NCI-H2107 treated with DMSO at 0.1 percent for 48 hours (cell line): ENCODE measurements around the gene OLIG1.

ENCODE experiments used
- DNase-seq: peaks from one replicate; lab custom pipeline; 2025; ENCODE audit not compliant: unreplicated experiment; lab: John Stamatoyannopoulos, UW

Gene OLIG1

DNA sequence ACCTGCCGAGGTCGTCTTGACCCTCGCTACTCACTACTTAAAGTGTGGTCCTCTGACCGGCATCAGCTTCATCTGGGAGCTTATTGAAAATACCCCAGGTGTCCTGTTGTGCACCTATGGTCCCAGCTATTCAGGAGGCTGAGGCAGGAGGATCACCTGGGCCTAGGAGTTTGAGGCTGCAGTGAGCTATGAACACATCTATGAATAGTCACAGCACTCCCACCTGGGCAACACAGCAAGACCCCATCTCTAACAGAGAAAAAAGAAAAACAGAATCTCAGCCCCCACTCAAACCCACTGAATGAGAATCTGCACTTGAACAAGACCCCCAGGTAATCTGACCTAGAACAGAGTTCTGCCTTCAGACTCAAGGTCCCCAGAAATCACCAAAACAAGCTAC, 8.7 kb upstream of the OLIG1 start:
- DNase-seq: no peak

GRCh38 chr21:33063375-33063883, 6.5 kb upstream of the OLIG1 start:
- no peak for DNase-seq

GRCh38 chr21:33063907-33064622, 5.9 kb upstream of the OLIG1 start:
- DNase-seq: no peak

GRCh38 chr21:33064623-33065390, 5.1 kb upstream of the OLIG1 start:
- no peak for DNase-seq

- no peak for DNase-seq
Measured at GRCh38 chr21:33067043-33067442, 2.9 kb upstream of the OLIG1 start.

- no peak for DNase-seq
Measured at GRCh38 chr21:33067457-33067856, 2.5 kb upstream of the OLIG1 start.

- DNase-seq: no peak
Measured at GRCh38 chr21:33069243-33069642, 698 bp upstream of the OLIG1 start.

- DNase-seq: no peak
Measured at GRCh38 chr21:33069645-33069993, 322 bp upstream of the OLIG1 start.

DNA sequence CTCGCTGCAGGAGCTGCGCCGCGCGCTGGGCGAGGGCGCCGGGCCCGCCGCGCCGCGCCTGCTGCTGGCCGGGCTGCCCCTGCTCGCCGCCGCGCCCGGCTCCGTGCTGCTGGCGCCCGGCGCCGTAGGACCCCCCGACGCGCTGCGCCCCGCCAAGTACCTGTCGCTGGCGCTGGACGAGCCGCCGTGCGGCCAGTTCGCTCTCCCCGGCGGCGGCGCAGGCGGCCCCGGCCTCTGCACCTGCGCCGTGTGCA, 730 bp downstream of the OLIG1 start:
- DNase-seq: no peak

DNA sequence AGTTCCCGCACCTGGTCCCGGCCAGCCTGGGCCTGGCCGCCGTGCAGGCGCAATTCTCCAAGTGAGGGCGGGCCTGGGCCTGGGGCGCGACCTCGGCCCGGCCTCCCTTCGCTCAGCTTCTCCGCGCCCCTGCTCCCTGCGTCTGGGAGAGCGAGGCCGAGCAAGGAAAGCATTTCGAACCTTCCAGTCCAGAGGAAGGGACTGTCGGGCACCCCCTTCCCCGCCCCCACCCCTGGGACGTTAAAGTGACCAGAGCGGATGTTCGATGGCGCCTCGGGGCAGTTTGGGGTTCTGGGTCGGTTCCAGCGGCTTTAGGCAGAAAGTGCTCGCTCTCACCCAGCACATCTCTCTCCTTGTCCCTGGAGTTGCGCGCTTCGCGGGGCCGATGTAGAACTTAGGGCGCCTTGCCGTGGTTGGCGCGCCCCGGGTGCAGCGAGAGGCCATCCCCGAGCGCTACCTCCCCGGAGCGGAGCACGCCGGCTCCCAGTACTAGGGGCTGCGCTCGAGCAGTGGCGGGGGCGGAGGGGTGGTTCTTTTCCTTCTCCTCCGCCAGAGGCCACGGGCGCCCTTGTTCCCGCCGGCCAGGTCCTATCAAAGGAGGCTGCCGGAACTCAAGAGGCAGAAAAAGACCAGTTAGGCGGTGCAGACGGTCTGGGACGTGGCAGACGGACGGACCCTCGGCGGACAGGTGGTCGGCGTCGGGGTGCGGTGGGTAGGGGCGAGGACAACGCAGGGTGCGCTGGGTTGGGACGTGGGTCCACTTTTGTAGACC, 1.2 kb downstream of the OLIG1 start:
- no peak for DNase-seq

DNA sequence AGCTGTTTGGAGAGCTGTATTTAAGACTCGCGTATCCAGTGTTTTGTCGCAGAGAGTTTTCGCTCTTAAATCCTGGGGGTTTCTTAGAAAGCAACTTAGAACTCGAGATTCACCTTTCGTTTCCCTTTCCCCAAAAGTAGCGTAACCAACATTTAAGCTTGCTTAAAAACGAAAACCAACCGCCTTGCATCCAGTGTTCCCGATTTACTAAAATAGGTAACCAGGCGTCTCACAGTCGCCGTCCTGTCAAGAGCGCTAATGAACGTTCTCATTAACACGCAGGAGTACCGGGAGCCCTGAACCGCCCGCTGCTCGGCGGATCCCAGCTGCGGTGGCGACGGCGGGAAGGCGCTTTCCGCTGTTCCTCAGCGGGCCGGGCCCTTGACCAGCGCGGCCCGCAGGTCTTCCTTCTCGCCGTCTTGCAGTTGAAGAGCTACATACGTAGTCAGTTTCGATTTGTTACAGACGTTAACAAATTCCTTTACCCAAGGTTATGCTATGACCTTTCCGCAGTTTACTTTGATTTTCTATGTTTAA, 1.9 kb downstream of the OLIG1 start:
- no peak for DNase-seq

DNA sequence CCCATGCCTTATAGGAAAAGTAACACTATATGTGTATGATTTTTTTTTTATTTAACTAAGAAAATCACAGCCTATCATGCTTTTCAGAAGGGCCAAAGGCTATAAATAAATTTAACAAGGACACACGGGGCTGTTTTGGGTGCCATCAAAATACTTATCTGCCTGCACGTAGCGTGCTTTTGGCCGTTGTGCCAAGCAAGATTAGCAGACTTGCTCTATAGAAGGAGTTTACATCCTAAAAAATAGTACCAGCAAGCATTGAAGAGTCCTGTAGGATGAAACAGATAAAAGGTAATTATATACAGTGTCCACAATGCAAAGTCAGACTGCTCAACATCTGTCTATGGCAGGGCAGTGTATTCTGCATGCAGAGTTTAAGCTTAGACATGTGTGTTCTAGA, 3.7 kb downstream of the OLIG1 start:
- DNase-seq: no peak

DNA sequence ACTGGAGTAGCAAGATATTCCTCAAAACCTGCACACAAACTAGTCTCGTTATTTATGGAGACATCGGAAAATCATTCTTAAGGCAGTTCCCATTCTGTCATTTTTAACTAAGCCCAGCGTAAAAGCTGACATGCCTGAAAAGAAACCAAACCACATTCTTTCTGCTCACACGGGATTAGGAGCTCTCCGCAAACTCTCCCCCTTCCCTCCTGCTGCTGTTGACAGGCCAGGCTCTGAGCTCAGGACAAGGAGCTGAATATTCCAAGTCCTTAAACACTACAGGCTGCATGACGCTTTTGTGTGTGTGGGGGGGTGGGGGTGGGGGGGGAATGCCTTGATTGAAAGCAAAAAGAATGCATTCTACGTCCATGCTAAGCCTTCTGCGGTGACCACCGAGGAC, 5.2 kb downstream of the OLIG1 start:
- DNase-seq: no peak

DNA sequence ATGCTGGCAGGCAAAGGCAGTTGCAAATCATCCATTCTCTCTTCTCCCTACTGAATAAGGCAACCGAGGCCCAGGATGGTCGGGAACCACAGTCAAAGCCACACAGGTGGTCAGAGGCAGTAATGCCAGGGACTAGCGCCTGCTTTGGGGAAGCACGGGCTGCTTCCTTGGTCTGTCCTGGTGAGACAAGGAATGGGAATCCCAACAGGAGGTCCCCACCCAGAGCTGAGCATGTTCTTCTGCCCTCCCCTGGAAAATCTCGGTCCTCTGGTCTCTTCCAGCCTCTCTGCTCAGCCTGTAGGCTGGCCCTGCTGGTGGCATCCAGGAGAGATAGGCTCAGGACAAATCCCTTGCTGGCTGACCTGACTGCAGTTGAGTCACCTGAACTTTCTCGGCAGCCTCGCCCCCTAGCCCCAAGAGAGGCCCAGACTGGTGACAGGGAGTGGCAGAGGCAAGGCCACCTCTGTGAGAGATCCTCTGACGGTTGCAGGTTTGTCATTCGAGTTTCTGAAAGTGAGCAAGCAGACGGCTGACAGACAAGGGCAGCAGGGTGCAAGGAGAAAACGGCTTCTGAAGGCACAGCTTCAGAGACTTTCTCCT, 5.8 kb downstream of the OLIG1 start:
- DNase-seq: no peak

DNA sequence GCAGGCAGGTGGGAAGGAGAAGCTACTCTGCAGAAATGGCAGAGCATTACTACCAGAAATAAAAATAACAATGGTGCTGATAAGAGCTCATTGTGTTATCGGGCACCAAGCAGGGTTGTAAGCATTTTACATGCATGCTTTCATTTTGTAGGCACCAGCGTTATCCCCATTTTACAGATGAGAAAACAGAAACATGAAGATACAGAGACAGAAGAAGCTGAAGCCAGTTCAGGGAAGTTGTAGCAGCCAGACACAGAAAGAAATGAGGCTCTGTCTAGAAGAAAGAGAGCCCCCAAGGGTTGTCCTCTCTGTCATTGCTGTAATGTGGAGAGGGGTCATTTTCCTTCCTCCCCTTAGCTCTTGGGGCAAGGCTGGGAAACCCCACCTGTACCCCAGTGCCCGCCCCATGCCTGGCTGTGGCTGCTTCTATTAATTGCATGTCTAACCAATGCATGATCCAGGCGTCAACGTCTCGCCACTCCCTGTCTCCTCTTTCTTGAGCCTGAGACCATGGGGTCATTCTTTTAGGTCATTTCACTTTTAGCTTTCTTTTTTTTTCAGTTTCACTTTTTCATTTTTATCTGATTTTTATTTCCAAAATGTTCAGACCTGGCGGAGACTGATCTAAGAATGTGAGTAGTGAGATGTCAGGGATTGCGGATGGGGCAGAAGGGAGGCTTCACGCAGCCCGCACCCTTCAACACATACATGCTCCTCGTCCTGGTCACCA, 6.8 kb downstream of the OLIG1 start:
- DNase-seq: no peak

DNA sequence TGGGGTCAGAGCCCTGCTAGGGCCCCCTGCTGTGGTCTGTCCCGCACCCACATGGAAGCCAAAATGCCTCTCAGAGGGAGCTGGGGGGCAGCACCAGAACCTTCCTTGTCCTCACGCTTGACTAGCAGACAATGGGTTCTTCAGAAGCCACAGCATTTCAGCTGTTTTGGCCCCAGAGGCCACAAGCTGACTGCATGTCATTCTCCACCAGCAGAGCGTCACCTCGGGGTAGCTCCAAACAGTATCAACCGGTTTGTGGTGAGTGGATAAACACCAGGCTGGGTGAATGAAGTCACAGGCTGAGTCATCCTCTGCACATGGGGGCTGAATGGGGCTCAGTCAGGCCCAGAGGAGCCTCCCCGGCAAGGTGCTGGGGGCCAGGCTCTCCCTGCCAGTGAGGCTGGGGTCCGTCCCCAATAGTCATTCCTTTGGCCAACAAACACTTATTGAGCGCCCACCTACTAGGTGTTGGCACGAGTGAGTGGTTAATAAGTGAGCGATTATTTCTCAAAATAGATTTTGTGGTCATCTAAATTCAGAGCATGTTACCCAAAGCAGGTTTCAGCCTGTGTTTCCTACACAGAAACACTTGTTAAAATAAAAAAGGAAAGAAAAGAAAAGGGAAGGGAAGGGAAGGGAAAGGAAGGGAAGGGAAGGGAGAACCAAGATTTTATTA, 9.1 kb downstream of the OLIG1 start:
- DNase-seq: no peak

DNA sequence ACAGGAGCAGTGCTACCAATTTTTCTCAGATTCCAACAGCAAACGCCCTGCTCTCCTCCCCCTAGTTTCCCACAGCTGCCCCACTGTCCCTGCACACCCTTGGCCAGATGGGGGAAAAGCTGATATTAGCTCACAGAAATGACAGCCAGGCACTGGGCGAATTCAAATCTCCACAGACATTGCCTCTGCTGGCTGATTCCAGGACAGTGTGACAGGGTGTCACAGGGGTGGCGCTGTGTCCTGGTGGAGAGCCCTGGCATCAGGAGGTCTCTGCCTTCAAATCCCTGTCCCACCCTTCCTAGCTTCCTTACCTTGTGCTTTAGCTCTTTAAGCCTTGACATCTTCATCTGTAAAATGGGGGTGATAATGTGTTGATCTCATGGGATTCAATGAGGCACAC, 10.4 kb downstream of the OLIG1 start:
- DNase-seq: no peak

- no peak for DNase-seq
Measured at GRCh38 chr21:33080776-33081175, 10.8 kb downstream of the OLIG1 start.

GRCh38 chr21:33088384-33088783, 18.4 kb downstream of the OLIG1 start:
- DNase-seq: no peak

- no peak for DNase-seq
Measured at GRCh38 chr21:33089395-33090119, 19.6 kb downstream of the OLIG1 start.
